HG03095 (cell line): Measurements from ENCODE around the gene KCTD21.

Experiments
- ATAC-seq: cut with Tn5 transposase; IDR thresholded peaks from one replicate; pipeline ENCODE4 v1.9.1; 2021; ENCODE audit warnings: moderate library complexity; ENCODE audit not compliant: unreplicated experiment

KCTD21 gene

GRCh38 chr11:78219493-78220217 lies 31.2 kb upstream of the KCTD21 start:
- no peak for ATAC-seq

GRCh38 chr11:78218707-78219492 lies 30.5 kb upstream of the KCTD21 start:
- no peak for ATAC-seq

GRCh38 chr11:78217650-78218541 lies 29.5 kb upstream of the KCTD21 start:
- ATAC-seq: no peak

DNA sequence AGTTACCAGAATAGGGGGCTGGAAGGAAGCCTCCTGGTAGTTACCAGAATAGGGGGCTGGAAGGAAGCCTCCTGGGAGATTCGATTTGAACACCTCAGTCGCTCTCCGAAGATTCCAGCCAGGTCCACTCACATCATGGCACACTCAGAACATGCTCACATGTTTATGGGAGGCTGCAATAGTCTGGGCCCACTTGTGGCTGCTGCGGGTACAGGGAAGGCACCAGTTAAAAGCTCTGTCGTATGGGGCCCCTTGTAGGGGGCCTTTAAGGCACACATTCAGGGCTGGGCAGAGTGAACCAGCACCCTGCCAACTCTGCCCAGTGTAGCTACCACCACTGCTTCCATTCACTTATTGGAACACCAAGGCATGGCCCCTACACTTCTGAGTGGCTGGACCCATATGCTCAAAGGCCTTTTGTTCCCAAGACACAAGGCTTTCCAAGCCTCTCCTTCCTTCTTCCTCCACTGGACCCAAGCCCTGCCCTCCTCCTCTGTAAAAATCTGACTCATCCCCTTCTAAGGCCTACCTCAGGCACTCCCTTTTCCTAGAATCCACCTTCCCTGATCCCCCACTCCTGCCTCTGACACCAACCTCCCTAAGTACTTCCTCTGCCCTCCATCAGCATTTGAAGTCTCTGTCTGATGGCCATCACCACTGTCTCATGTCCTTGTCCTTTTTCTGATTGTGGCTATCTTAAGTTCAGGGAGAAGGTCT lies 28.3 kb upstream of the KCTD21 start:
- ATAC-seq: no peak

DNA sequence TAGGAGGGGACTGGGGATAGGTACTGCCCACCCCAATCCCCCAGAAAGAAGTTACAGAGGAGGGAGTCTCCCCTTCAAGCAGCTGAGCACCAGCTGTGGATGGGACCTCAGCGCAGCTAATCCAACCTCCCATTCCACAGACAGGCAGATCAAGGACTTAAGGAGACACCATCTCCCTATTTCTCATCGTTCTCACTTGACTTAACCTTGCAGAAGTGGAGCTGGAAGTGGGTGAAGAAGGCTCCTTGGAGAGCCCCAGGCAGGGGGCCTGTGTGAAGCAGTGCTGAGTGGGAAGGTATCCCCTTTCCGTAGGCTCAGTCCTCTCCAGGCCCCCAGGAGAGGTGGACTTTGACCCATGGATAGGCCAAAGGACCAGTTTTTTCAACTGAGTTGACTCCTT lies 27.6 kb upstream of the KCTD21 start:
- ATAC-seq: no peak

- ATAC-seq: no peak
Observed at GRCh38 chr11:78214331-78215194, 26.1 kb upstream of the KCTD21 start.

DNA sequence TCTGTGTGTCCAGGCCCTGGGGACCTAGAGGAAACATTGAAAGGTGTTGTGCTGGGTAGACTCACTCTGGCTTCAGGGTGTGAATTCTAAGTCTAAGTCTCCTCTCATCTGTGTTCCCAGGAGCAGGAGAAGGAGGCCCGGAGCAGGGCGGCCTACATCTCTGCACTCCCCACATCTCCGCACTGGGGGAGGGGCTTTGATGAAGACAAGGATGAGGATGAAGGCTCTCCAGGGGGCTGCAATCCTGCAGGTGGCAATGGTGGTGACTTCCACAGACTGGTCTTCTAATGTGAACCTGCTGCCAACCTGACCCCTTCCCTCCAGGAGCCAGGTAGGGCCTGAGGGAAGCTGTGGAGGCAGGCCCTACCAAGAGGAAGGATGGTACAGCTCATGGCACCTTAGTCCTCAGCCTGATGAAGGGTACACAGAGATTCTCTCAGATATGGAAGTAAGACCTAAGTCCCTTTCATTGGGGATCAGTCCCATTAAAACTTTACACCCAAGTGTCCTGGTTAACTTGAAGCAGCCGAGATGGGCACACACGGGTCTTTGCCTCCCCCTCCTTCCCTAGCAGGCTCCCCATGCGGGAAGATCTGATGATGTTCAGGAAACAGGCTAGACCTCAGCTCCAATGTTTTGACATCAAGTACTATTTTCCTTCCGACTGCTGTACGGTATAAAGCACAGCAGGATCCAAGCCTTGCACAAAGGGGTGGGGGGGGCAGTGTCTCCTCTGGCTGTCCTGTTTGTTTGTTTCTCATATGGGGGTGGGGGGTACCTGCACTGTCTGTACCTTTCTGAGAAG lies 25.3 kb upstream of the KCTD21 start:
- ATAC-seq: no peak

DNA sequence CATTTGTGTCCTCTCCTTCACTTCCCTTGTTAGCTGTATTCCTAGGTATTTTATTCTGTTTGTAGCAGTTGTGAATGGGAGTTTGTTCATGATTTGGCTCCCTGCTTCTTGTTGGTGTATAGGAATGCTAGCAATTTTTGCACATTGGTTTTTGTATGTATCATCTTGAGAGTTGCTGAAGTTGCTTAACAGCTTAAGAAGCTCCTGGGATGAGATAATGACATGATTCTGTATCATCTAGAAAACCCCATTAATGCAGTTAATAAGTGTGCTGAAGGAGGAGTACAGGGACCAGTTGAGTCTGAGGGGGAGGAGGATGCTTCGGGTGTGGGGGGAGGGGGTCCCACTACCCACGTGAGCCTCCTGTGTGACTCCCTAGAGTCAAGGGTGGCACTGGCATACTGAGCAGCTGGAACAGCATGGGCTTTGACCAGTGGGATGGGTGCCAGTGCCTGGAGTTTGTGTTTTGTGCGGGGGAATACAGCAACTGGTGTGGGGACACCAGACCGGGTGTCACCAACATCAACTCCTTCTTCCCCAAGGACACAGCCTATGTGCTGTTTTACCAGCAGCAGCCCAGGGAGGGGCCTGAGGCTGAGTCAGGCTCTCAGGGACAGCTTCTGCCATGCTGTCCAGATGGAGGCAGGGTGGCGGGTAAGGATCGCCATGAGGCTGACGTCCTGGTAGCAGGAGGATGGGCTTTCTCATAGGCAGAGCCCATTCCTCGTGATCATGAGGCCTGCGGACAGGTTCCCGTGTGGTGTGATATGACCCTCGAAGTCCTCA lies 24.4 kb upstream of the KCTD21 start:
- ATAC-seq: no peak

GRCh38 chr11:78211565-78211964 lies 23.1 kb upstream of the KCTD21 start:
- ATAC-seq: no peak

- ATAC-seq: no peak
Observed at GRCh38 chr11:78210000-78210608, 21.7 kb upstream of the KCTD21 start.

DNA sequence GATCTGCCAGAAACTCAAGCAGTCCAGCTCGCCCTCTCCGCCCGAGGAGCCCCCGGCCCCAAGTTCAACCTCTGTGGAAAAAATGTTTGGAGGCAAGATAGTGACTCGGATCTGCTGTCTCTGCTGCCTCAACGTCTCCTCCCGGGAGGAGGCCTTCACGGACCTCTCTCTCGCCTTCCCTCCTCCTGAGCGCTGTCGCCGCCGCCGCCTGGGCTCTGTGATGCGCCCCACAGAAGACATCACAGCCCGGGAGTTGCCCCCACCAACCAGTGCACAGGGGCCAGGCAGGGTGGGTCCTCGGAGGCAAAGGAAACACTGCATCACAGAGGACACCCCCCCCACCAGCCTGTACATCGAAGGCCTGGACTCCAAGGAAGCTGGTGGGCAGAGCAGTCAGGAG lies 21.1 kb upstream of the KCTD21 start:
- no peak for ATAC-seq

GRCh38 chr11:78208257-78209165 lies 20.1 kb upstream of the KCTD21 start:
- no peak for ATAC-seq

GRCh38 chr11:78207532-78208256 lies 19.3 kb upstream of the KCTD21 start:
- no peak for ATAC-seq

GRCh38 chr11:78205691-78206090 lies 17.3 kb upstream of the KCTD21 start:
- no peak for ATAC-seq

DNA sequence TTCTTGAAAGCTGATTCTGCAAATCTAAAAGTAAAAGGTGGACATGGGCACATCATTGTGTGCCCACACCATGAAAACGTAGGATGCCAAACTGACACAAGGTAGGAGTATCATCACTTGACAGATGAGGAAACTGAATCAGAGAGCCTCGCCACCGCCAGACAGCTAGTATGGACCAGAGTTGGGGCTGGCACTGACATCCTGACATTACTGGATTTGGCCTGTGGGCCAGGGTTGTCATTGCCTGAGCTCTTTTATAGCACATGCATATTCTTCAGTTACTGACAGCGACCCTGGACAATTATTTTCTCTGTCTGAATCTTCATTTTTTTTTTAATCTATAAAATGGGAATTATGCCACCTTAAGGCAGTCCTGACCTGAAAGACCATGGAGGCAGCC lies 16.8 kb upstream of the KCTD21 start:
- no peak for ATAC-seq

- no peak for ATAC-seq
Observed at GRCh38 chr11:78203184-78203583, 14.8 kb upstream of the KCTD21 start.
